ENCODE results near the gene GRIA4.

GRCh38 chr11:105857728-105858127 lies 247.9 kb downstream of the GRIA4 start:
- no peak for TF ChIP-seq EZH2phosphoT487 (IDR thresholded peaks at IDR 0.05; ENCODE audit: low read depth, severe bottlenecking, unreplicated experiment)
- TF ChIP-seq CTCF (IDR thresholded peaks at IDR 0.05; ENCODE audit: poor library complexity), result no peak
- no peak for TF ChIP-seq EZH2 (IDR thresholded peaks at IDR 0.05; ENCODE audit: borderline replicate concordance)
